NCI-H345 (cell line): Measurements from ENCODE around the gene SIRPG.
"Not testable (repeated sequence)": the region's sequence is repeated elsewhere in the genome, so short reads cannot be mapped to it uniquely, and the experiment has no call there.

Experiments used
- DNase-seq: peaks from one replicate; lab custom pipeline; 2025; lab: John Stamatoyannopoulos, UW

The SIRPG gene

GRCh38 chr20:1671891-1672669, 14.5 kb upstream of the SIRPG start:
- no peak for DNase-seq

- no peak for DNase-seq
These were observed 11.7 kb upstream of the SIRPG start for GRCh38 chr20:1669304-1669703.

GRCh38 chr20:1667502-1668085, 10.0 kb upstream of the SIRPG start:
- DNase-seq: no peak

- DNase-seq: no peak
These were observed 9.2 kb upstream of the SIRPG start for GRCh38 chr20:1666802-1667201.

GRCh38 chr20:1665345-1665744, 7.8 kb upstream of the SIRPG start:
- DNase-seq: no peak

GRCh38 chr20:1664911-1665310, 7.3 kb upstream of the SIRPG start:
- DNase-seq: no peak

- no peak for DNase-seq
These were observed 6.3 kb upstream of the SIRPG start for GRCh38 chr20:1663917-1664316.

- no peak for DNase-seq
These were observed 4.1 kb upstream of the SIRPG start for GRCh38 chr20:1661542-1662299.

GRCh38 chr20:1660246-1660645, 2.7 kb upstream of the SIRPG start:
- no peak for DNase-seq

- no peak for DNase-seq
These were observed 735 bp downstream of the SIRPG start for GRCh38 chr20:1656844-1657243.

- DNase-seq: no peak
These were observed 2.6 kb downstream of the SIRPG start for GRCh38 chr20:1654996-1655395.

- no peak for DNase-seq
These were observed 4.6 kb downstream of the SIRPG start for GRCh38 chr20:1652960-1653359.

- no peak for DNase-seq
These were observed 5.5 kb downstream of the SIRPG start for GRCh38 chr20:1652104-1652503.

- peak; percentile 27 for DNase-seq
These were observed 6.1 kb downstream of the SIRPG start for GRCh38 chr20:1651268-1652058.

GRCh38 chr20:1648101-1648500, 9.5 kb downstream of the SIRPG start:
- DNase-seq: no peak

- no peak for DNase-seq
These were observed 10.6 kb downstream of the SIRPG start for GRCh38 chr20:1646975-1647431.

- no peak for DNase-seq
These were observed 13.2 kb downstream of the SIRPG start for GRCh38 chr20:1644101-1644962.

GRCh38 chr20:1638643-1639042, 18.9 kb downstream of the SIRPG start:
- not testable (repeated sequence) for DNase-seq

GRCh38 chr20:1637755-1638154, 19.8 kb downstream of the SIRPG start:
- no peak for DNase-seq

GRCh38 chr20:1637226-1637625, 20.4 kb downstream of the SIRPG start:
- DNase-seq: no peak

- DNase-seq: no peak
These were observed 21.0 kb downstream of the SIRPG start for GRCh38 chr20:1636621-1637020.
